ENCODE measurements around the gene MTMR3.

MTMR3 gene

DNA sequence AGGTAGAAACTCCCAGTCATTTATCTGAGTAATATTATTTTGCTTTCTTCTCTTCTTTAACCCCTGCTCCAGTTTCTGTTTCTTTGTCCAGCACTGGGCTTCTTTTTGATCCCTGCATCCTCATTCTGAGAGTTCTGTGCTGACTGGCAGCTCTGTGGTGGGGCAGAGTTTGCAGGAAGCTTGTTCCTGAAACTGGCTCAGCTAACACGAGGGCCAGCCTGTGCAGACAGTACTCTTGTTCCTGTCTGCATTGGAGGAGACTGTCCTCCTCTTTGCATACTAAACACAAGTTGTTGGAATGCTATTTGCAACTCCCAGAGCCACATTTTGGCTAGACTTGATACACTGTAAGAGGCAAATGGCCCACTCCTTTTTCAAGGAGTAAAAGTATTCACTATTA lies 104.2 kb downstream of the MTMR3 start:
- H3K36me3 ChIP-seq (ENCODE audit: control insufficient read depth, low read length): no peaks in the 10 kb centered on the region
- no peaks in the 10 kb centered on the region for H3K9me3 ChIP-seq (ENCODE audit: control insufficient read depth, insufficient read depth, low read length)
- no peak overlapping the region for H3K27ac ChIP-seq (ENCODE audit: low read depth, low read length)
- H3K9me2 ChIP-seq (replicated peaks; ENCODE audit: control insufficient read depth, low read length): no peaks in the 10 kb centered on the region
- H3K4me1 ChIP-seq (ENCODE audit: control insufficient read depth, low read length): no peaks in the 10 kb centered on the region
- H3K79me2 ChIP-seq (ENCODE audit: control insufficient read depth, low read length): no peaks in the 10 kb centered on the region
- no peak overlapping the region for H3K4me3 ChIP-seq (ENCODE audit: low read length)
- H3K27me3 ChIP-seq (ENCODE audit: control insufficient read depth, low read length): no peaks in the 10 kb centered on the region
- H3F3A ChIP-seq (ENCODE audit: control insufficient read depth, insufficient read depth): no peaks in the 10 kb centered on the region
- TF ChIP-seq EZH2phosphoT487 (IDR thresholded peaks at IDR 0.05; ENCODE audit: borderline replicate concordance, low read length): no peak
- TF ChIP-seq, protein P1, sequence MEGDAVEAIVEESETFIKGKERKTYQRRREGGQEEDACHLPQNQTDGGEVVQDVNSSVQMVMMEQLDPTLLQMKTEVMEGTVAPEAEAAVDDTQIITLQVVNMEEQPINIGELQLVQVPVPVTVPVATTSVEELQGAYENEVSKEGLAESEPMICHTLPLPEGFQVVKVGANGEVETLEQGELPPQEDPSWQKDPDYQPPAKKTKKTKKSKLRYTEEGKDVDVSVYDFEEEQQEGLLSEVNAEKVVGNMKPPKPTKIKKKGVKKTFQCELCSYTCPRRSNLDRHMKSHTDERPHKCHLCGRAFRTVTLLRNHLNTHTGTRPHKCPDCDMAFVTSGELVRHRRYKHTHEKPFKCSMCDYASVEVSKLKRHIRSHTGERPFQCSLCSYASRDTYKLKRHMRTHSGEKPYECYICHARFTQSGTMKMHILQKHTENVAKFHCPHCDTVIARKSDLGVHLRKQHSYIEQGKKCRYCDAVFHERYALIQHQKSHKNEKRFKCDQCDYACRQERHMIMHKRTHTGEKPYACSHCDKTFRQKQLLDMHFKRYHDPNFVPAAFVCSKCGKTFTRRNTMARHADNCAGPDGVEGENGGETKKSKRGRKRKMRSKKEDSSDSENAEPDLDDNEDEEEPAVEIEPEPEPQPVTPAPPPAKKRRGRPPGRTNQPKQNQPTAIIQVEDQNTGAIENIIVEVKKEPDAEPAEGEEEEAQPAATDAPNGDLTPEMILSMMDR (IDR thresholded peaks at IDR 0.05; ENCODE audit: low read depth, low read length, poor library complexity, severe bottlenecking): no peak
- no peaks in the 10 kb centered on the region for H4K20me1 ChIP-seq (ENCODE audit: control insufficient read depth, insufficient read depth, low read depth, low read length)
- no peak overlapping the region for H3K4me2 ChIP-seq (ENCODE audit: low read length)

- Histone ChIP-seq H3K27me3 (ENCODE audit: control insufficient read depth, low read length) (no peaks in the 10 kb centered on the region), H4K20me1 (ENCODE audit: control insufficient read depth, insufficient read depth, low read depth, low read length) (no peaks in the 10 kb centered on the region), H3K4me3 (ENCODE audit: low read length) (no peak overlapping the region), H3F3A (ENCODE audit: control insufficient read depth, insufficient read depth) (no peaks in the 10 kb centered on the region), H3K79me2 (ENCODE audit: control insufficient read depth, low read length) (no peaks in the 10 kb centered on the region), H3K9me3 (ENCODE audit: control insufficient read depth, insufficient read depth, low read length) (no peaks in the 10 kb centered on the region), H3K36me3 (ENCODE audit: control insufficient read depth, low read length) (no peaks in the 10 kb centered on the region), H3K27ac (ENCODE audit: low read depth, low read length) (no peak overlapping the region), H3K4me2 (ENCODE audit: low read length) (no peak overlapping the region), H3K9me2 (replicated peaks; ENCODE audit: control insufficient read depth, low read length) (no peaks in the 10 kb centered on the region), H3K4me1 (ENCODE audit: control insufficient read depth, low read length) (no peaks in the 10 kb centered on the region)
- TF ChIP-seq EZH2phosphoT487 (IDR thresholded peaks at IDR 0.05; ENCODE audit: borderline replicate concordance, low read length): no peak
- TF ChIP-seq, protein P1 (IDR thresholded peaks at IDR 0.05; ENCODE audit: low read depth, low read length, poor library complexity, severe bottlenecking): no peak
These were observed 105.7 kb downstream of the MTMR3 start for GRCh38 chr22:29988719-29989118.

DNA sequence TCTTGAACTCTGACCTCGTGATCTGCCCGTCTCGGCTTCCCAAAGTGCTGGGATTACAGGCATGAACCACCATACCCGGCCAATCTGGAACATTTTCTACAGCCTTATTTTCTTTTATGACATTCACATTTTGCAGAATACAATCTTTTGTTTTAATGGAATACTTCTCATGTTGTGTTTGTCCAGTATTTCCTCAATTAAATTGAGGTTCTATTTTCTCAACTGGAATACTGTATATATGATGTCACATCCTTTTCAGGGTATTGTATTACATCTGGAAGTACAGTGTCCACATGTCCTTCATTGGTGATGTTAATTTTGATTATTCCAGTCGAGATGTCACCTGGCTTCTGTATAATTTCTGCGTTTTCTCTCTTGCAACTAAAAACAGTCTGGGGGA lies 106.5 kb downstream of the MTMR3 start:
- no peak overlapping the region for H3K4me3 ChIP-seq (ENCODE audit: low read length)
- TF ChIP-seq, protein P1 (IDR thresholded peaks at IDR 0.05; ENCODE audit: low read depth, low read length, poor library complexity, severe bottlenecking): no peak
- no peak for TF ChIP-seq EZH2phosphoT487 (IDR thresholded peaks at IDR 0.05; ENCODE audit: borderline replicate concordance, low read length)

More for the DNA sequence above, 106.5 kb downstream of the MTMR3 start:
- Histone ChIP-seq H3K4me2 (ENCODE audit: low read length) (no peak overlapping the region), H3K36me3 (ENCODE audit: control insufficient read depth, low read length) (no peaks in the 10 kb centered on the region), H3K27me3 (ENCODE audit: control insufficient read depth, low read length) (no peaks in the 10 kb centered on the region), H3K27ac (ENCODE audit: low read depth, low read length) (no peak overlapping the region), H3K9me3 (ENCODE audit: control insufficient read depth, insufficient read depth, low read length) (no peaks in the 10 kb centered on the region), H3K9me2 (replicated peaks; ENCODE audit: control insufficient read depth, low read length) (no peaks in the 10 kb centered on the region), H3K79me2 (ENCODE audit: control insufficient read depth, low read length) (no peaks in the 10 kb centered on the region), H4K20me1 (ENCODE audit: control insufficient read depth, insufficient read depth, low read depth, low read length) (no peaks in the 10 kb centered on the region), H3K4me1 (ENCODE audit: control insufficient read depth, low read length) (no peaks in the 10 kb centered on the region), H3F3A (ENCODE audit: control insufficient read depth, insufficient read depth) (no peaks in the 10 kb centered on the region)

Measured in DOHH2 (cell line).